Uterus (tissue), 2 donors: ENCODE data around the gene ZBTB46.

Experiments
- POLR2A ChIP-seq, 2 donors: fragments of 450-650 bp; IDR thresholded peaks; one replicate each; pipeline ENCODE4 v1.6.1; 2016; ENCODE audit warnings: antibody characterized with exemption in 2 of 2, mild to moderate bottlenecking in 1 of 2, moderate library complexity in 1 of 2
- TF ChIP-seq, protein P1 (sequence below), 4 experiments: fragments of 200-600 bp in 2 of 4; fragments of 450-650 bp in 2 of 4; sonication (generic) in 2 of 4; IDR thresholded peaks; one replicate each; pipeline ENCODE4 v1.5.1; 2016 to 2019; ENCODE audit warnings: antibody characterized with exemption in 4 of 4, mild to moderate bottlenecking in 2 of 4, moderate library complexity in 1 of 4

DNA sequence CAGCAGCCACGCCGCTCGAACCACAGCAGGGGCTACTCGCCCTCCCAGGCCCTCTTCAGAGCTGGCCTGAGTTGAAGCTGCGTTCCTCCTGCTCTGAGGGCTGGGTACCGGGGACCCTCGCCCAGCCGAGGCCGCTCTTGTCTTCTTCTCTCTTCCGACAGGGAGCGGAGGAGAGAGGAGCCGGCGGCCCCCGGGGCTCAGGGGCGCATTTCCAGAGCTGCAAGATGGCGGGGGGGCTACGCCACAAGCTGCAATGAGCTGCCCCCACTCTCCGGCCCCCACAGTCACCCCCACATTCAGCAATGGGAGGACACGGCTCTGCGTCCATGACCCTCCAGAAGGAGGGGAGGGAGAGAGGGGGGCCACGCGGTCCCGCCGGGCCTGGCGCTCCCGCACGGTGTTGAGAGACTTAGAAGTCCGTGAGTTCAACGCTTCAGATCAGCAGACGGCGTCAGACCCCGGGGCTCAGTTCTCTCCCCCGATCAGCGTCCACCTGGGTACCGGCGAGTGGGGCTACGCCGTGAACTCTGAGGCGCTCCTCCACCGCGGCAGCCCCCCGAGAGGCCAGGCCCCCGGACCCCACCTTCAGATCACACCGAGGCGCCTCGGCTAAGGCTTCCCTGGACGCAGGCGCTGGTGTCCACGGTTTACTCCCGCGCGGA lies 59.9 kb downstream of the ZBTB46 start:
- TF ChIP-seq, protein P1, sequence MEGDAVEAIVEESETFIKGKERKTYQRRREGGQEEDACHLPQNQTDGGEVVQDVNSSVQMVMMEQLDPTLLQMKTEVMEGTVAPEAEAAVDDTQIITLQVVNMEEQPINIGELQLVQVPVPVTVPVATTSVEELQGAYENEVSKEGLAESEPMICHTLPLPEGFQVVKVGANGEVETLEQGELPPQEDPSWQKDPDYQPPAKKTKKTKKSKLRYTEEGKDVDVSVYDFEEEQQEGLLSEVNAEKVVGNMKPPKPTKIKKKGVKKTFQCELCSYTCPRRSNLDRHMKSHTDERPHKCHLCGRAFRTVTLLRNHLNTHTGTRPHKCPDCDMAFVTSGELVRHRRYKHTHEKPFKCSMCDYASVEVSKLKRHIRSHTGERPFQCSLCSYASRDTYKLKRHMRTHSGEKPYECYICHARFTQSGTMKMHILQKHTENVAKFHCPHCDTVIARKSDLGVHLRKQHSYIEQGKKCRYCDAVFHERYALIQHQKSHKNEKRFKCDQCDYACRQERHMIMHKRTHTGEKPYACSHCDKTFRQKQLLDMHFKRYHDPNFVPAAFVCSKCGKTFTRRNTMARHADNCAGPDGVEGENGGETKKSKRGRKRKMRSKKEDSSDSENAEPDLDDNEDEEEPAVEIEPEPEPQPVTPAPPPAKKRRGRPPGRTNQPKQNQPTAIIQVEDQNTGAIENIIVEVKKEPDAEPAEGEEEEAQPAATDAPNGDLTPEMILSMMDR (IDR thresholded peaks at IDR 0.05) = no peak
- TF ChIP-seq POLR2A (IDR thresholded peaks at IDR 0.05) = no peak
